K562 (cell line): ENCODE measurements around the gene ATOSA. TPM values are rescaled to one million over a fixed set of nuclear protein-coding genes. Genes with fewer than 3 reads are reported as not detected.

Experiments used
- ATAC-seq: fragments of 200-7000 bp; cut with Tn5 transposase; 3 replicates; pipeline ENCODE4 v1.9.1; 2020; ENCODE audit warnings: moderate library complexity
- BruUV-seq: library from RNA; stranded (reverse); fragments of 400-500 nt; replicated peaks from 2 replicates; lab custom pipeline; 2021; lab: Mats Ljungman, UMichigan
- CTCF ChIA-PET: fragments of 300-600 bp; formaldehyde crosslinking; extraction: SDS; loops from one replicate; lab custom pipeline; 2021; ENCODE audit warnings: low intra/inter-chr PET ratio; lab: Yijun Ruan, JAX
- POLR2A ChIA-PET: fragments of 300-600, 350-650 bp; sonication (Branson Sonifier 250); formaldehyde crosslinking; extraction: SDS; loops from one replicate; lab custom pipeline; 2021; ENCODE audit warnings: antibody characterized with exemption, inconsistent platforms; lab: Yijun Ruan, JAX
- DNase-seq, 4 experiments: peaks; one replicate each; pipeline versions ENCODE4 v3.0.0 to v3.0.0-alpha.2; 2011 to 2018; ENCODE audit warnings: low spot score in 3 of 4, mixed read lengths in 3 of 4; ENCODE audit errors: extremely low read depth in 1 of 4
- FAIRE-seq: peaks from 2 replicates; lab custom pipeline; 2011; peaks lifted over from hg19 to GRCh38; lab: Jason Lieb, UNC
- H2AFZ ChIP-seq: 2 replicates; pipeline ENCODE4 v1.6.0; 2011; ENCODE audit warnings: low read depth, low read length, control low read depth, inconsistent platforms
- H3K27ac ChIP-seq: fragments of 200-600 bp; 3 replicates; pipeline ENCODE4 v1.8.0; 2011; ENCODE audit warnings: low read depth, mild to moderate bottlenecking, control low read depth, inconsistent platforms, low read length, moderate library complexity, mixed read lengths; ENCODE audit errors: extremely low read depth
- H3K27me3 ChIP-seq, 2 experiments: fragments of 300-600 bp in 1 of 2; 2 replicates in 1 of 2; 3 replicates in 1 of 2; pipeline versions ENCODE4 v1.6.0 to v1.8.0; 2011; ENCODE audit warnings: inconsistent platforms in 2 of 2, low read length in 2 of 2, mild to moderate bottlenecking in 1 of 2, mixed read lengths in 1 of 2, moderate library complexity in 1 of 2; ENCODE audit not compliant: control insufficient read depth in 2 of 2, insufficient read depth in 2 of 2
- H3K36me3 ChIP-seq: fragments of 300-600 bp; 3 replicates; pipeline ENCODE4 v1.8.0; 2011; ENCODE audit warnings: mild to moderate bottlenecking, low read length, inconsistent platforms; ENCODE audit not compliant: control insufficient read depth, insufficient read depth
- H3K4me1 ChIP-seq, 2 experiments: fragments of 200-600 bp in 1 of 2; replicated peaks in 1 of 2; 2 replicates in 1 of 2; 3 replicates in 1 of 2; pipeline versions ENCODE4 v1.5.1 to v1.8.0; 2011; ENCODE audit warnings: inconsistent platforms in 2 of 2, low read length in 2 of 2, mild to moderate bottlenecking in 1 of 2, mixed read lengths in 1 of 2, moderate library complexity in 1 of 2; ENCODE audit not compliant: control insufficient read depth in 2 of 2, insufficient read depth in 2 of 2
- H3K4me2 ChIP-seq: 2 replicates; pipeline ENCODE4 v1.6.1; 2011; ENCODE audit warnings: low read length, control low read depth, inconsistent platforms, mixed read lengths; ENCODE audit not compliant: insufficient read depth
- H3K4me3 ChIP-seq: fragments of 200-600 bp; sonication (generic), shearing (Covaris generic); 2 replicates; pipeline ENCODE4 v1.5.1; 2016; ENCODE audit warnings: control low read depth, inconsistent platforms
- H3K79me2 ChIP-seq: fragments of 200-600 bp; 3 replicates; pipeline ENCODE4 v1.8.0; 2011; ENCODE audit warnings: low read length, inconsistent platforms; ENCODE audit not compliant: control insufficient read depth, insufficient read depth
- H3K9ac ChIP-seq, 2 experiments: 2 replicates each; pipeline versions ENCODE4 v1.6.0 to v1.6.1; 2011; ENCODE audit warnings: low read depth in 2 of 2, low read length in 2 of 2, control low read depth in 1 of 2, inconsistent platforms in 1 of 2, mild to moderate bottlenecking in 1 of 2, mixed read lengths in 1 of 2; ENCODE audit not compliant: insufficient read depth in 1 of 2
- H3K9me1 ChIP-seq: one replicate; pipeline ENCODE4 v1.6.0; 2011; ENCODE audit warnings: inconsistent platforms, mild to moderate bottlenecking, low read length, moderate library complexity; ENCODE audit not compliant: control insufficient read depth, insufficient read depth
- H3K9me3 ChIP-seq: replicated peaks from 2 replicates; pipeline ENCODE4 v1.5.1; 2011; ENCODE audit warnings: low read depth, low read length, inconsistent platforms; ENCODE audit not compliant: control insufficient read depth, insufficient read depth
- H4K20me1 ChIP-seq: replicated peaks from 2 replicates; pipeline ENCODE4 v1.6.1; 2011; ENCODE audit warnings: low read length, inconsistent platforms, mixed read lengths; ENCODE audit not compliant: control insufficient read depth, insufficient read depth
- ADNP ChIP-seq: fragments of 200-800 bp; sonication (Bioruptor generic); IDR thresholded peaks from 2 replicates; pipeline ENCODE4 v1.6.1; 2016; ENCODE audit warnings: missing genetic modification characterization, missing compliant biosample characterization
- BCOR ChIP-seq: fragments of 450-650 bp; IDR thresholded peaks from 2 replicates; pipeline ENCODE4 v1.6.1; 2016
- CEBPB ChIP-seq: fragments of 450-650 bp; IDR thresholded peaks from 2 replicates; pipeline ENCODE4 v1.6.1; 2016; ENCODE audit warnings: missing genetic modification characterization, missing compliant biosample characterization
- KDM1A ChIP-seq, 2 experiments: fragments of 450-650 bp; IDR thresholded peaks; 2 replicates each; pipeline ENCODE4 v1.6.1; 2016; ENCODE audit warnings: mild to moderate bottlenecking in 2 of 2
- MBD1 ChIP-seq: fragments of 250-450 bp; sonication (Bioruptor Pico); IDR thresholded peaks from 2 replicates; pipeline ENCODE4 v1.8.0; 2022; ENCODE audit warnings: inconsistent platforms
- NR2C2 ChIP-seq, 2 experiments: fragments of 200-800 bp in 1 of 2; sonication (Bioruptor generic) in 1 of 2; sonication (generic) in 1 of 2; formaldehyde crosslinking in 1 of 2; IDR thresholded peaks; 2 replicates each; pipeline versions ENCODE4 v1.6.1 to v1.8.0; 2016 to 2022; ENCODE audit warnings: mild to moderate bottlenecking in 1 of 2, missing compliant biosample characterization in 1 of 2, missing genetic modification characterization in 1 of 2, missing genetic modification reagents in 1 of 2
- PHB ChIP-seq: fragments of 250-450 bp; sonication (Bioruptor Pico); IDR thresholded peaks from 2 replicates; pipeline ENCODE4 v1.5.0; 2021
- PREB ChIP-seq: sonication (generic); formaldehyde crosslinking; IDR thresholded peaks from 2 replicates; pipeline ENCODE4 v1.8.1; 2023; ENCODE audit warnings: mild to moderate bottlenecking, missing genetic modification reagents
- RBM25 ChIP-seq: fragments of 200-400 bp; formaldehyde crosslinking; IDR thresholded peaks from 2 replicates; pipeline ENCODE4 v1.6.1; 2018; ENCODE audit warnings: low read length, low read depth, moderate library complexity; ENCODE audit not compliant: severe bottlenecking
- SFPQ ChIP-seq: fragments of 200-400 bp; formaldehyde crosslinking; IDR thresholded peaks from 2 replicates; pipeline ENCODE4 v1.6.1; 2017; ENCODE audit warnings: mild to moderate bottlenecking, low read depth, low read length, moderate library complexity
- WGBS: fragments of 100-300 bp; shearing (Covaris generic); methylation state at CpG from one replicate; pipeline ENCODE4 v1.1.6; 2016; ENCODE audit warnings: low coverage, mixed read lengths; ENCODE audit not compliant: insufficient coverage; ENCODE audit errors: missing lambda C conversion rate; 5-methylcytosine and 5-hydroxymethylcytosine counted together
- in situ Hi-C: fragments of 300-500 bp; cut with MboI; formaldehyde crosslinking; loops from 4 replicates; pipeline ENCODE4 v1.15.0; 2018; ENCODE audit warnings: inconsistent platforms, mixed read lengths
- intact Hi-C: fragments of 100-400 bp; cut with micrococcal nuclease; formaldehyde crosslinking; loops from 2 replicates; pipeline ENCODE4 v1.14.2; 2022
- polyA plus RNA-seq, 8 experiments: library from polyadenylated mRNA; depleted of rRNA in 4 of 8; stranded (reverse) in 5 of 8; unstranded in 3 of 8; fragments of >200 nt; fragmentation: Nextera tagmentation in 2 of 8; fragmentation: Illumina TruSeq in 1 of 8; extraction: Ambion mirVana in 2 of 8; extraction: Trizol in 1 of 8; gene quantifications; 2 replicates each; pipeline versions ENCODE4 v1.2.1 to v1.2.3, GENCODE V29; 2011 to 2014; ENCODE audit warnings: inconsistent platforms in 1 of 8, missing spikeins in 1 of 8
- total RNA-seq, 7 experiments: library from RNA; depleted of rRNA in 6 of 7; stranded (reverse); fragments of >200 nt in 6 of 7; fragmentation: Illumina TruSeq in 2 of 7; extraction: Trizol in 2 of 7; gene quantifications; 2 replicates each; pipeline versions ENCODE4 v1.2.1 to v1.2.3, GENCODE V29; 2011 to 2021; ENCODE audit warnings: low replicate concordance in 1 of 7

The ATOSA gene
- total and polyA plus RNA-seq, 9 of the 15 experiments (the other 6 are each of a cell fraction or from before 2014, with no cell fraction given): 2.0 to 6.1 (median 3.9) TPM

DNA sequence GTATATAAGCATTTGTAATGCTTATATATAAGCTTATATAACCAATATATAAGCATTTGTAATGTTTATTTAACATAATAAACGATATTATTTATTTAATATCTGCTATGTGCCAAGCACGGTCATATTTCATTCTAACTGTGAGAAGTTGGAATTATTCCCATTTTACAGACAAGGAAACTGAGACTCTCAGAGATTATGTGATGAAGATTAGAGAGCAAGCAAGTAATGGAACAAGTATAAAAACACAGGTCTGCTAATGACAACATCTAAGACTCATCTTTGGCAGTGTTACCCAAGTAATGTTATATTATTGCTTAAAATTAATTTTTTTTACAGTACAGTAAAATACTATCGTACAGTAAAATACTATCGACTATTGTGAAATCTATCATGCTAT, 4.4 kb downstream of the ATOSA start:
- Histone ChIP-seq H4K20me1 (no peaks in the 10 kb centered on the region), H3K4me2 (no peak overlapping the region), H3K79me2 (no peaks in the 10 kb centered on the region), H3K9me1 (no peaks in the 10 kb centered on the region), H3K27me3 (no peaks in the 10 kb centered on the region), H3K4me1 (peaks cover under 1 to 14% of the 10 kb centered on the region in 2 experiments; a peak in 3 of 5 replicates), H3K9ac (no peak overlapping the region), H2AFZ (no peak overlapping the region), H3K27ac (no peak overlapping the region), H3K4me3 (no peak overlapping the region), H3K36me3 (no peaks in the 10 kb centered on the region), H3K9me3 (no peaks in the 10 kb centered on the region)
- TF ChIP-seq NR2C2 (CRISPR knock-in tag; IDR thresholded peaks at IDR 0.05) (no peak), NR2C2 (tag; IDR thresholded peaks at IDR 0.05) (no peak), KDM1A (IDR thresholded peaks at IDR 0.05) (0 out of 4 replicates have a peak, but pooled peaks of 1 of the 2 experiments have one; percentile 32), BCOR (0 out of 2 replicates have a peak, but pooled peaks have one; percentile 15), PHB (CRISPR knock-in tag) (no peak), SFPQ (no peak), ADNP (tag) (peak; percentile 62), CEBPB (peak; percentile 49; the same call in 1 of the 2 replicates), MBD1 (CRISPR knock-in tag) (no peak), RBM25 (peak; percentile 83), PREB (CRISPR knock-in tag) (no peak)
- ATAC-seq: no peak
- intact Hi-C loops (loop anchor here (5.0 kb wide), 1 partner anchor 108 kb away; the partner anchor contains the start of gene ARPP19), in situ Hi-C loops (no loop called here)
- FAIRE-seq: no peak
- DNase-seq: no peak
- ChIA-PET CTCF (no interaction called here), POLR2A (interaction anchor here (2.2 kb wide), 1 partner anchor 10 kb away, joined by 9 read pairs; no protein-coding TSS in a partner anchor)
- BruUV-seq: no TSS peak
- WGBS: 69% methylated on average over 4 of the region's 4 CpGs
